Neuronal stem cell (in vitro differentiated cells): ENCODE data around the gene PRH2.

Source experiments
- DNase-seq: peaks from one replicate; pipeline ENCODE4 v3.0.0-alpha.2; 2013; ENCODE audit warnings: low spot score
- H2AFZ ChIP-seq: one replicate; pipeline ENCODE4 v1.6.1; 2013; ENCODE audit warnings: mild to moderate bottlenecking, low read length, inconsistent platforms
- H2AK5ac ChIP-seq: 2 replicates; pipeline ENCODE4 v1.6.1; 2013; ENCODE audit warnings: low read depth, mild to moderate bottlenecking, inconsistent platforms, low read length, moderate library complexity, mixed read lengths
- H2BK120ac ChIP-seq: 2 replicates; pipeline ENCODE4 v1.6.1; 2013; ENCODE audit warnings: low read depth, mild to moderate bottlenecking, inconsistent platforms, low read length, moderate library complexity, mixed read lengths
- H2BK12ac ChIP-seq: one replicate; pipeline ENCODE4 v1.6.1; 2013; ENCODE audit warnings: low read length, inconsistent platforms
- H2BK15ac ChIP-seq: 2 replicates; pipeline ENCODE4 v1.6.1; 2013; ENCODE audit warnings: mild to moderate bottlenecking, low read length, inconsistent platforms, mixed read lengths
- H2BK5ac ChIP-seq: one replicate; pipeline ENCODE4 v1.6.1; 2013; ENCODE audit warnings: inconsistent platforms, mild to moderate bottlenecking, low read length, moderate library complexity
- H3K14ac ChIP-seq: one replicate; pipeline ENCODE4 v1.6.1; 2013; ENCODE audit warnings: low read length, inconsistent platforms
- H3K18ac ChIP-seq: 2 replicates; pipeline ENCODE4 v1.6.1; 2013; ENCODE audit warnings: low read length, inconsistent platforms
- H3K23ac ChIP-seq: 2 replicates; pipeline ENCODE4 v1.6.1; 2013; ENCODE audit warnings: low read depth, mild to moderate bottlenecking, mixed read lengths, low read length, inconsistent platforms; ENCODE audit not compliant: poor library complexity
- H3K27ac ChIP-seq: replicated peaks from 3 replicates; pipeline ENCODE4 v1.5.1; 2013; ENCODE audit warnings: low read length, inconsistent platforms
- H3K27me3 ChIP-seq, 3 experiments: 2 replicates each; pipeline ENCODE4 v1.6.1; 2013; ENCODE audit warnings: low read length in 3 of 3, mild to moderate bottlenecking in 2 of 3, inconsistent platforms in 1 of 3, low read depth in 1 of 3, mixed read lengths in 1 of 3, moderate library complexity in 1 of 3; ENCODE audit not compliant: control insufficient read depth in 3 of 3, insufficient read depth in 3 of 3
- H3K36me3 ChIP-seq, 2 donors: replicated peaks in 1 of 2; 2 replicates each; pipeline ENCODE4 v1.6.1; 2013; ENCODE audit warnings: low read length in 2 of 2; ENCODE audit not compliant: control insufficient read depth in 2 of 2, insufficient read depth in 2 of 2
- H3K4ac ChIP-seq: 2 replicates; pipeline ENCODE4 v1.6.1; 2013; ENCODE audit warnings: inconsistent platforms, mild to moderate bottlenecking, low read length, moderate library complexity
- H3K4me1 ChIP-seq, 2 donors: 1 replicate in 1 of 2; 2 replicates in 1 of 2; pipeline ENCODE4 v1.6.1; 2013; ENCODE audit warnings: low read length in 2 of 2, low read depth in 1 of 2; ENCODE audit not compliant: control insufficient read depth in 2 of 2, insufficient read depth in 1 of 2
- H3K4me2 ChIP-seq: one replicate; pipeline ENCODE4 v1.6.1; 2013; ENCODE audit warnings: mild to moderate bottlenecking, low read length, inconsistent platforms; ENCODE audit not compliant: insufficient read depth, poor library complexity, severe bottlenecking
- H3K4me3 ChIP-seq, 2 donors: 2 replicates each; pipeline ENCODE4 v1.5.1; 2013; ENCODE audit warnings: low read length in 2 of 2, mild to moderate bottlenecking in 2 of 2, inconsistent platforms in 1 of 2, moderate library complexity in 1 of 2
- H3K79me1 ChIP-seq: one replicate; pipeline ENCODE4 v1.6.1; 2013; ENCODE audit warnings: low read depth, mild to moderate bottlenecking, inconsistent platforms, low read length, moderate library complexity
- H3K9ac ChIP-seq: one replicate; pipeline ENCODE4 v1.6.1; 2013; ENCODE audit warnings: mild to moderate bottlenecking, low read depth, low read length, inconsistent platforms; ENCODE audit not compliant: poor library complexity
- H3K9me3 ChIP-seq, 2 donors: replicated peaks in 1 of 2; 2 replicates each; pipeline versions ENCODE3 to v1.6.1; 2013; ENCODE audit warnings: low read length in 2 of 2, mild to moderate bottlenecking in 2 of 2, inconsistent platforms in 1 of 2, low read depth in 1 of 2, mixed read lengths in 1 of 2, moderate library complexity in 1 of 2; ENCODE audit not compliant: control insufficient read depth in 2 of 2, insufficient read depth in 1 of 2
- H4K8ac ChIP-seq: one replicate; pipeline ENCODE4 v1.6.1; 2013; ENCODE audit warnings: low read depth, mild to moderate bottlenecking, inconsistent platforms, low read length, moderate library complexity
- H4K91ac ChIP-seq: one replicate; pipeline ENCODE4 v1.6.1; 2013; ENCODE audit warnings: low read length, low read depth, mild to moderate bottlenecking, inconsistent platforms; ENCODE audit not compliant: poor library complexity
- WGBS, 2 donors: extraction: QIAGEN DNeasy Blood & Tissue Kit; methylation state at CpG; one replicate each; pipeline ENCODE4 v1.1.7; 2013; ENCODE audit warnings: missing lambda C conversion rate in 2 of 2, mixed read lengths in 1 of 2; ENCODE audit not compliant: insufficient read length in 2 of 2, insufficient replicate concordance in 1 of 2; ENCODE audit errors: extremely low coverage in 2 of 2; 5-methylcytosine and 5-hydroxymethylcytosine counted together

Gene PRH2

DNA sequence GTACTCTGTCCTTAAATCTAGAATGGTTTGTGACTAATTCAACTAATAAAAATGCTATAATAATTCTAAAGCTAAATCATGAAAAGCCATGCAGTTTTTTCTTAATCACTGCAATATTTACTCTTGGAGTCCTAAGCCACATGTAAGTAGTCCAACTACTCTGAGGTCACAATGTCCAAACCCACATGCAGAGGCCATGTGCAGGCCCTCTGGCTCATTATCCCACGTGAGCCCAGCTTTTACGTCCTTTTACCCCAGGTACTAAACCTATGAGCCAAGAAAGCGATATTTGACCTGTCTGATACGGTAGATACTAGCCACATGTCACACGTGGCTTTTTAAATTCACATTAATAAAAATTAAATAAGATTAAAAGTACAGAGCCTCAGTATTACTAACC lies 32.2 kb upstream of the PRH2 start:
- Histone ChIP-seq H3K27ac (no peak overlapping the region), H3K14ac (no peak overlapping the region), H2BK15ac (no peak overlapping the region), H3K4me3 (no peak overlapping the region), H3K4ac (no peak overlapping the region), H2BK120ac (no peak overlapping the region), H3K36me3 (no peaks in the 10 kb centered on the region), H2AK5ac (no peak overlapping the region), H4K8ac (no peak overlapping the region), H2BK5ac (no peak overlapping the region), H3K18ac (no peak overlapping the region), H3K4me1 (no peaks in the 10 kb centered on the region), H3K23ac (no peak overlapping the region), H2AFZ (no peak overlapping the region), H3K4me2 (no peak overlapping the region), H4K91ac (no peak overlapping the region), H3K27me3 (no peaks in the 10 kb centered on the region), H3K9me3 (peaks cover 0 to 5% of the 10 kb centered on the region in 2 donors), H3K79me1 (no peaks in the 10 kb centered on the region), H2BK12ac (no peak overlapping the region), H3K9ac (no peak overlapping the region)
- no CpG with 5 or more reads among the region's 5 CpGs for WGBS, 2 donors
- no peak for DNase-seq

DNA sequence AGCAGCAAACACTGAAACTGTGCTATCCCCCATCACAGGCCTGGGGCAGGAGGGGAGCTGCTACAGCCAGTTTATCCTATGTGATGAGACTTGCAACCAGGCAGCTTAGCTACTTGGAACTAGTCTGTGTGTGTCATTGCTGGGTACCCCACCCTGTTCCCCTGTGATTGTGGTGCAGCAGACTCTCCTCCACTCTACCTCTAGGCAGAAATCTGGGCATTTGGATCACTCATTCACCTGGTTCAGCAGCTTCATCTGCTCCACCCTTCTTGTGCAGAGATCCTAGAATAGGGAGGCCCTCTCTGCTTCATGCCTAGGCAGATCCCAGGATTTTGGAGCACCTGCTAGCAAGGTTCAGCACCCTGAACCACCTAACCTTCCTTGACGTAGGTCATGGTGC lies 28.5 kb upstream of the PRH2 start:
- Histone ChIP-seq H2BK5ac (no peak overlapping the region), H3K36me3 (no peaks in the 10 kb centered on the region), H4K8ac (no peak overlapping the region), H3K18ac (no peak overlapping the region), H2BK15ac (no peak overlapping the region), H2AK5ac (no peak overlapping the region), H2BK120ac (no peak overlapping the region), H3K23ac (no peak overlapping the region), H3K79me1 (no peaks in the 10 kb centered on the region), H3K4me3 (no peak overlapping the region), H3K4me2 (no peak overlapping the region), H3K27ac (no peak overlapping the region), H3K9ac (no peak overlapping the region), H3K27me3 (no peaks in the 10 kb centered on the region), H4K91ac (no peak overlapping the region), H3K9me3 (peaks cover 0 to 31% of the 10 kb centered on the region in 2 donors), H3K4me1 (no peaks in the 10 kb centered on the region), H3K14ac (no peak overlapping the region), H2BK12ac (no peak overlapping the region), H2AFZ (no peak overlapping the region), H3K4ac (no peak overlapping the region)
- WGBS, 2 donors, result no CpG with 5 or more reads among the region's 1 CpG
- DNase-seq, result no peak

DNA sequence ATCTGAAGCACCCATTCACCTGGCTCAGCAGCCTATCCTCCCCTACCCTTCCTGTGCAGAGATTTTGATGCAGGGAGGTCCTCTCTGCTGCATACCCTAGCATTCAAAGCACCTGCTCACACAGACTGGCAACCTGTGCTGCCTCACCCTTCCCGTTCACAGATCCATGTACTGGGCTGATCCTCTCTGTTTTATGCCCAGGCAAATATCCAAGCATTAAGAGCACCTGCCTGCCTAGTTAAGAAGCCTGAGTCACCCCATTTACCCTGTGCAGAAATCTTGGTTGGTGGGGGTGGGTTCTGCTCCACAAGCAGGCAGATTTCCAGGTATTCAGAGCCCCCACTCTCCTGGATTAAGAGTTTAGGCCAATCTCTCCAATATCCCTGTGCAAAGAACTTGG lies 28.1 kb upstream of the PRH2 start:
- no peak overlapping the region for H2BK120ac ChIP-seq
- no peak overlapping the region for H3K23ac ChIP-seq
- DNase-seq, result no peak
- no peak overlapping the region for H2BK12ac ChIP-seq
- peaks cover 0 to 33% of the 10 kb centered on the region in 2 donors for H3K9me3 ChIP-seq
- no peak overlapping the region for H3K18ac ChIP-seq
- H2AFZ ChIP-seq, result no peak overlapping the region
- no peak overlapping the region for H3K4ac ChIP-seq
- H2AK5ac ChIP-seq, result no peak overlapping the region
- H3K4me1 ChIP-seq, result no peaks in the 10 kb centered on the region
- H3K79me1 ChIP-seq, result no peaks in the 10 kb centered on the region
- H3K14ac ChIP-seq, result no peak overlapping the region
- H3K9ac ChIP-seq, result no peak overlapping the region
- no peak overlapping the region for H4K91ac ChIP-seq
- H2BK15ac ChIP-seq, result no peak overlapping the region
- H4K8ac ChIP-seq, result no peak overlapping the region
- no peaks in the 10 kb centered on the region for H3K36me3 ChIP-seq
- H3K27ac ChIP-seq, result no peak overlapping the region
- H3K4me3 ChIP-seq, result no peak overlapping the region
- no peak overlapping the region for H3K4me2 ChIP-seq
- no CpG with 5 or more reads among the region's 1 CpG for WGBS, 2 donors
- no peaks in the 10 kb centered on the region for H3K27me3 ChIP-seq
- no peak overlapping the region for H2BK5ac ChIP-seq

DNA sequence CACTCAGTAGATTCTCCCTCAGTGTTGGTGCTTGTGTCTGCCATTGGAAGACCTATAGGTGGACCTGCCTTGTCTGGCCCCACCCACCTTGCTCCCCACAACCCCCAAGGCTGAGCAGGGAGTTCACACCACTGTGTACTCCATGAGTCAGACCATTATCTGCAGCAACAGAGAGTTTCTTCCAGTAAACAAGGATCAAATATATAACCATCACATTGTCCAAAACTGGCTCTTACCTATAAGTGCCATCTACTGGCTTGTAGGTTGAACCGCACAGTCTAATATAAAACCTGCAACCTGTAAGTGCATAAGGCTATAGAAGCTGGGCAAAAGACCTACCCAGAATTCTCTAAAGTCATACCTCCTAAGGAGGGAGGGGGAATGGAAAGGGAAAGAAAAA lies 27.6 kb upstream of the PRH2 start:
- Histone ChIP-seq H3K27me3 (no peaks in the 10 kb centered on the region), H2BK120ac (no peak overlapping the region), H3K36me3 (no peaks in the 10 kb centered on the region), H4K91ac (no peak overlapping the region), H2AK5ac (no peak overlapping the region), H3K79me1 (no peaks in the 10 kb centered on the region), H3K4me2 (no peak overlapping the region), H3K14ac (no peak overlapping the region), H3K18ac (no peak overlapping the region), H3K27ac (no peak overlapping the region), H3K9me3 (peaks cover 0 to 33% of the 10 kb centered on the region in 2 donors), H3K4me3 (no peak overlapping the region), H3K4ac (no peak overlapping the region), H3K4me1 (no peaks in the 10 kb centered on the region), H4K8ac (no peak overlapping the region), H2AFZ (no peak overlapping the region), H2BK5ac (no peak overlapping the region), H3K9ac (no peak overlapping the region), H2BK12ac (no peak overlapping the region), H3K23ac (no peak overlapping the region), H2BK15ac (no peak overlapping the region)
- no CpG with 5 or more reads among the region's 1 CpG for WGBS, 2 donors
- no peak for DNase-seq
